Liver (tissue), 9 donors: ENCODE data around the gene MTOR. TPM values are rescaled to one million over a fixed set of nuclear protein-coding genes. Genes with fewer than 3 reads are reported as not detected.

Source experiments
- DNase-seq: peaks from one replicate; pipeline ENCODE4 v3.0.0-alpha.2; 2017; ENCODE audit warnings: low spot score
- H3K27ac ChIP-seq, 2 donors: one replicate each; pipeline ENCODE4 v1.7.0; 2013; ENCODE audit warnings: inconsistent platforms in 2 of 2, low read length in 2 of 2, control low read depth in 1 of 2, low read depth in 1 of 2, mild to moderate bottlenecking in 1 of 2
- H3K27me3 ChIP-seq, 4 donors: one replicate each; pipeline versions ENCODE4 v1.6.1 to v1.7.0; 2013; ENCODE audit warnings: low read length in 3 of 4, inconsistent platforms in 1 of 4, mild to moderate bottlenecking in 1 of 4, moderate library complexity in 1 of 4; ENCODE audit not compliant: control insufficient read depth in 4 of 4, insufficient read depth in 4 of 4
- H3K36me3 ChIP-seq, 4 donors: one replicate each; pipeline versions ENCODE4 v1.6.1 to v1.7.0; 2013; ENCODE audit warnings: low read length in 3 of 4, mild to moderate bottlenecking in 3 of 4, low read depth in 1 of 4, moderate library complexity in 1 of 4; ENCODE audit not compliant: control insufficient read depth in 4 of 4, insufficient read depth in 3 of 4
- H3K4me1 ChIP-seq, 4 donors: one replicate each; pipeline versions ENCODE4 v1.6.1 to v1.7.0; 2013; ENCODE audit warnings: low read length in 3 of 4, mild to moderate bottlenecking in 3 of 4, moderate library complexity in 1 of 4; ENCODE audit not compliant: control insufficient read depth in 4 of 4, insufficient read depth in 4 of 4
- H3K4me3 ChIP-seq, 3 donors: one replicate each; pipeline versions ENCODE4 v1.6.1 to v1.7.0; 2013; ENCODE audit warnings: low read length in 3 of 3, control low read depth in 1 of 3, low read depth in 1 of 3, mild to moderate bottlenecking in 1 of 3
- H3K9ac ChIP-seq, 2 donors: one replicate each; pipeline ENCODE4 v1.7.0; 2013; ENCODE audit warnings: low read length in 2 of 2, mild to moderate bottlenecking in 2 of 2, moderate library complexity in 2 of 2, control low read depth in 1 of 2, low read depth in 1 of 2
- H3K9me3 ChIP-seq, 4 donors: one replicate each; pipeline versions ENCODE4 v1.6.1 to v1.7.0; 2013; ENCODE audit warnings: low read length in 3 of 4; ENCODE audit not compliant: control insufficient read depth in 4 of 4
- ATF3 ChIP-seq: IDR thresholded peaks from 2 replicates; pipeline ENCODE4 v1.6.1; 2016; ENCODE audit warnings: antibody characterized with exemption
- CTCF ChIP-seq: fragments of 150-350 bp; IDR thresholded peaks from 2 replicates; pipeline ENCODE4 v1.5.1; 2017; ENCODE audit warnings: improper control_type of control experiment, low read depth, low read length; ENCODE audit not compliant: missing input control
- EGR1 ChIP-seq, 2 donors: IDR thresholded peaks; 2 replicates each; pipeline ENCODE4 v1.6.1; 2016 to 2018; ENCODE audit warnings: antibody characterized with exemption in 2 of 2, low read depth in 2 of 2
- FOXA1 ChIP-seq: IDR thresholded peaks from 2 replicates; pipeline ENCODE4 v1.6.1; 2016; ENCODE audit warnings: antibody characterized with exemption
- FOXA2 ChIP-seq: IDR thresholded peaks from 2 replicates; pipeline ENCODE4 v1.6.1; 2016; ENCODE audit warnings: antibody characterized with exemption
- GABPA ChIP-seq, 2 donors: IDR thresholded peaks in 1 of 2; conservative IDR thresholded peaks in 1 of 2; 2 replicates each; pipeline ENCODE4 v1.6.1; 2016; ENCODE audit warnings: antibody characterized with exemption in 2 of 2, mild to moderate bottlenecking in 1 of 2, moderate library complexity in 1 of 2
- HNF4A ChIP-seq, 2 donors: conservative IDR thresholded peaks; 2 replicates each; pipeline ENCODE4 v1.6.1; 2016; ENCODE audit warnings: antibody characterized with exemption in 2 of 2, mild to moderate bottlenecking in 2 of 2
- HNF4G ChIP-seq: IDR thresholded peaks from 2 replicates; pipeline ENCODE4 v1.6.1; 2016; ENCODE audit warnings: antibody characterized with exemption
- JUND ChIP-seq, 2 donors: IDR thresholded peaks; 2 replicates each; pipeline ENCODE4 v1.6.1; 2016; ENCODE audit warnings: antibody characterized with exemption in 2 of 2
- MAX ChIP-seq: IDR thresholded peaks from 2 replicates; pipeline ENCODE4 v1.6.1; 2016; ENCODE audit warnings: antibody characterized with exemption
- NR2F2 ChIP-seq: IDR thresholded peaks from 2 replicates; pipeline ENCODE4 v1.6.1; 2016; ENCODE audit warnings: antibody characterized with exemption
- RAD21 ChIP-seq, 2 donors: IDR thresholded peaks; 2 replicates each; pipeline ENCODE4 v1.6.1; 2016; ENCODE audit warnings: antibody characterized with exemption in 2 of 2, mild to moderate bottlenecking in 2 of 2
- RXRA ChIP-seq, 2 donors: IDR thresholded peaks; 2 replicates each; pipeline ENCODE4 v1.6.1; 2017 to 2018; ENCODE audit warnings: antibody characterized with exemption in 2 of 2, mild to moderate bottlenecking in 1 of 2
- SP1 ChIP-seq: IDR thresholded peaks from 2 replicates; pipeline ENCODE4 v1.6.1; 2018; ENCODE audit warnings: antibody characterized with exemption, mild to moderate bottlenecking
- TAF1 ChIP-seq: conservative IDR thresholded peaks from 2 replicates; pipeline ENCODE4 v1.6.1; 2016; ENCODE audit warnings: antibody characterized with exemption, mild to moderate bottlenecking
- YY1 ChIP-seq: IDR thresholded peaks from 2 replicates; pipeline ENCODE4 v1.6.1; 2016; ENCODE audit warnings: antibody characterized with exemption, mild to moderate bottlenecking
- ZBTB33 ChIP-seq: IDR thresholded peaks from 2 replicates; pipeline ENCODE4 v1.6.1; 2016; ENCODE audit warnings: antibody characterized with exemption
- WGBS: extraction: QIAGEN DNeasy Blood & Tissue Kit; methylation state at CpG from one replicate; pipeline ENCODE4 v1.1.7; 2013; 5-methylcytosine and 5-hydroxymethylcytosine counted together
- polyA plus RNA-seq, 2 donors: library from polyadenylated mRNA; stranded (reverse) in 1 of 2; unstranded in 1 of 2; fragments of 200-250 nt in 1 of 2; fragments of >200 nt in 1 of 2; fragmentation: Nextera tagmentation in 1 of 2; extraction: Ambion mirVana in 1 of 2; gene quantifications; one replicate each; pipeline versions ENCODE4 v1.2.1 to v1.2.3, GENCODE V29; 2013 to 2015
- total RNA-seq, 2 donors: library from RNA; depleted of rRNA; stranded (reverse); fragments of >200 nt; gene quantifications; one replicate each; pipeline ENCODE4 v1.2.3, GENCODE V29; 2014
- donor health status: healthy.
- donor health status: healthy.
- donor health status: healthy.
- donor health status: healthy.
- donor health status: healthy.

The MTOR gene
- total and polyA plus RNA-seq, 4 donors, result 11.6 to 45.0 (median 19.9) TPM

- 97% methylated on average over 5 of the region's 5 CpGs for WGBS
- Histone ChIP-seq H3K9ac (no peak overlapping the region), H3K4me1 (no peaks in the 10 kb centered on the region), H3K27me3 (no peaks in the 10 kb centered on the region), H3K4me3 (no peak overlapping the region), H3K27ac (no peak overlapping the region), H3K9me3 (no peaks in the 10 kb centered on the region), H3K36me3 (peaks cover 5 to 43% (median 24%) of the 10 kb centered on the region in 4 donors)
- TF ChIP-seq TAF1, result no peak
- no peak for TF ChIP-seq YY1
- TF ChIP-seq SP1, result no peak
- no peak for TF ChIP-seq ATF3
- TF ChIP-seq GABPA (IDR thresholded peaks at IDR 0.05 in 1 of 2, conservative IDR thresholded peaks at IDR 0.05 in 1 of 2), result no peak
- no peak for TF ChIP-seq HNF4A (conservative IDR thresholded peaks at IDR 0.05)
- TF ChIP-seq EGR1 (IDR thresholded peaks at IDR 0.05; ENCODE audit: low read depth in 2 of 2), result no peak
- no peak for TF ChIP-seq RXRA (IDR thresholded peaks at IDR 0.05)
- no peak for TF ChIP-seq MAX
- no peak for TF ChIP-seq FOXA2
- no peak for TF ChIP-seq FOXA1
- TF ChIP-seq CTCF, result no peak
- TF ChIP-seq RAD21 (IDR thresholded peaks at IDR 0.05), result no peak
- TF ChIP-seq ZBTB33, result no peak
- TF ChIP-seq HNF4G, result no peak
- TF ChIP-seq NR2F2, result no peak
- DNase-seq, result no peak
Measured at GRCh38 chr1:11143401-11143800, 119.0 kb downstream of the MTOR start.

- 93% methylated on average over 4 of the region's 4 CpGs for WGBS
- TF ChIP-seq ZBTB33 (no peak), FOXA1 (no peak), HNF4A (conservative IDR thresholded peaks at IDR 0.05) (no peak), JUND (IDR thresholded peaks at IDR 0.05) (no peak), RXRA (IDR thresholded peaks at IDR 0.05) (no peak), ATF3 (no peak)
- Histone ChIP-seq H3K27me3 (no peaks in the 10 kb centered on the region), H3K36me3 (peaks cover 5 to 49% (median 27%) of the 10 kb centered on the region in 4 donors), H3K4me3 (no peak overlapping the region), H3K27ac (no peak overlapping the region), H3K9me3 (no peaks in the 10 kb centered on the region), H3K9ac (no peak overlapping the region), H3K4me1 (no peaks in the 10 kb centered on the region)
- no peak for DNase-seq
Measured at GRCh38 chr1:11142618-11143391, 119.5 kb downstream of the MTOR start.
